HCT116 (cell line): Measurements from ENCODE around the gene CMPK2. TPM values are rescaled to one million over a fixed set of nuclear protein-coding genes. Genes with fewer than 3 reads are reported as not detected.

Experiments
- ATAC-seq: fragments of 200-7000 bp; cut with Tn5 transposase; 2 replicates; pipeline ENCODE4 v1.9.1; 2020; ENCODE audit warnings: mild to moderate bottlenecking, moderate library complexity
- BruUV-seq: library from RNA; stranded (reverse); fragments of 400-500 nt; replicated peaks from 2 replicates; lab custom pipeline; 2021; lab: Mats Ljungman, UMichigan
- CTCF ChIA-PET: fragments of 300-600 bp; sonication (Branson Sonifier 250); formaldehyde crosslinking; loops from one replicate; lab custom pipeline; 2021; ENCODE audit warnings: antibody characterized with exemption; lab: Charles Lee
- POLR2A ChIA-PET: fragments of 300-600, 350-600 bp; sonication (Branson Sonifier 250); formaldehyde crosslinking; loops from one replicate; lab custom pipeline; 2021; ENCODE audit warnings: antibody characterized with exemption; lab: Charles Lee
- RAD21 ChIA-PET, 2 experiments: fragments of 300-600 bp; sonication (Branson Sonifier 250); formaldehyde crosslinking; loops; one replicate each; lab custom pipeline; 2023; ENCODE audit warnings: low total read pairs in 2 of 2; ENCODE audit not compliant: uncharacterized antibody in 2 of 2, unreplicated experiment in 2 of 2, low non-redundant PET in 1 of 2; lab: Charles Lee
- DNase-seq: peaks from one replicate; pipeline ENCODE4 v3.0.0-alpha.2; 2010; ENCODE audit warnings: low read depth, low spot score
- H2AFZ ChIP-seq: fragments of 200-600 bp; shearing (Covaris generic), sonication (generic); 2 replicates; pipeline ENCODE4 v1.6.1; 2017; ENCODE audit warnings: low read depth, mixed run types, mixed read lengths, antibody characterized with exemption, low read length; ENCODE audit not compliant: poor library complexity, severe bottlenecking
- H3K27ac ChIP-seq: 2 replicates; pipeline ENCODE4 v1.5.1; 2012; ENCODE audit warnings: low read depth, low read length
- H3K27me3 ChIP-seq: fragments of 200-600 bp; sonication (generic); 2 replicates; pipeline ENCODE4 v1.6.1; 2016; ENCODE audit warnings: mixed run types, low read length, mixed read lengths; ENCODE audit not compliant: insufficient read depth
- H3K36me3 ChIP-seq, 2 experiments: fragments of 200-500 bp in 1 of 2; fragments of 200-600 bp in 1 of 2; sonication (Bioruptor generic) in 1 of 2; sonication (generic) in 1 of 2; 2 replicates each; pipeline versions ENCODE4 v1.5.1 to v1.6.1; 2014 to 2016; ENCODE audit warnings: low read length in 2 of 2, inconsistent platforms in 1 of 2, mixed read lengths in 1 of 2, mixed run types in 1 of 2; ENCODE audit not compliant: insufficient read depth in 2 of 2, control insufficient read depth in 1 of 2
- H3K4me1 ChIP-seq, 2 experiments: fragments of 200-600 bp in 1 of 2; sonication (generic) in 1 of 2; 2 replicates each; pipeline versions ENCODE4 v1.5.1 to v1.6.1; 2012 to 2017; ENCODE audit warnings: low read length in 2 of 2, inconsistent platforms in 1 of 2, mild to moderate bottlenecking in 1 of 2, mixed read lengths in 1 of 2, mixed run types in 1 of 2, moderate library complexity in 1 of 2; ENCODE audit not compliant: insufficient read depth in 2 of 2, control insufficient read depth in 1 of 2
- H3K4me2 ChIP-seq: fragments of 200-600 bp; sonication (generic); 2 replicates; pipeline ENCODE4 v1.6.1; 2017; ENCODE audit warnings: mixed run types, low read length, mixed read lengths
- H3K4me3 ChIP-seq, 2 experiments: fragments of 200-600 bp in 1 of 2; sonication (generic) in 1 of 2; replicated peaks in 1 of 2; 2 replicates each; pipeline ENCODE4 v1.5.1; 2011 to 2016; ENCODE audit warnings: low read length in 2 of 2, control low read depth in 1 of 2, low read depth in 1 of 2, mild to moderate bottlenecking in 1 of 2, mixed read lengths in 1 of 2, mixed run types in 1 of 2
- H3K79me2 ChIP-seq: fragments of 200-600 bp; sonication (generic); 2 replicates; pipeline ENCODE4 v1.6.1; 2017; ENCODE audit warnings: mild to moderate bottlenecking, mixed run types, low read length, moderate library complexity, mixed read lengths; ENCODE audit not compliant: insufficient read depth
- H3K9ac ChIP-seq: fragments of 200-600 bp; sonication (generic); 2 replicates; pipeline ENCODE4 v1.6.1; 2016; ENCODE audit warnings: low read length, mixed read lengths
- H3K9me2 ChIP-seq: fragments of 200-600 bp; sonication (generic), shearing (Covaris generic); 2 replicates; pipeline ENCODE4 v1.6.1; 2017; ENCODE audit warnings: mixed run types, mild to moderate bottlenecking, moderate library complexity; ENCODE audit not compliant: insufficient read depth
- H3K9me3 ChIP-seq, 2 experiments: fragments of 200-500 bp in 1 of 2; fragments of 200-600 bp in 1 of 2; sonication (Bioruptor generic) in 1 of 2; sonication (generic) in 1 of 2; 2 replicates each; pipeline ENCODE4 v1.6.1; 2014 to 2017; ENCODE audit warnings: low read length in 2 of 2, mixed read lengths in 2 of 2, inconsistent platforms in 1 of 2, low read depth in 1 of 2, mild to moderate bottlenecking in 1 of 2, mixed run types in 1 of 2, moderate library complexity in 1 of 2; ENCODE audit not compliant: control insufficient read depth in 1 of 2, insufficient read depth in 1 of 2
- H4K20me1 ChIP-seq: fragments of 200-600 bp; sonication (generic), shearing (Covaris generic); 2 replicates; pipeline ENCODE4 v1.6.1; 2017; ENCODE audit warnings: mixed run types, mild to moderate bottlenecking, moderate library complexity; ENCODE audit not compliant: insufficient read depth
- EGR1 ChIP-seq: IDR thresholded peaks from 2 replicates; pipeline ENCODE4 v1.6.1; 2012; ENCODE audit warnings: low read depth
- ELF1 ChIP-seq: IDR thresholded peaks from 2 replicates; pipeline ENCODE4 v1.6.1; 2012; ENCODE audit warnings: low read depth, borderline replicate concordance
- EZH2 ChIP-seq: fragments of 200-600 bp; sonication (generic); IDR thresholded peaks from 2 replicates; pipeline ENCODE4 v1.6.1; 2017; ENCODE audit warnings: antibody characterized with exemption, mixed run types
- EZH2phosphoT487 ChIP-seq: fragments of 200-600 bp; IDR thresholded peaks from 2 replicates; pipeline ENCODE4 v1.6.1; 2018; ENCODE audit warnings: antibody characterized with exemption, borderline replicate concordance
- JUND ChIP-seq: IDR thresholded peaks from 2 replicates; pipeline ENCODE4 v1.6.1; 2012
- POLR2A ChIP-seq: IDR thresholded peaks from 2 replicates; pipeline ENCODE4 v1.7.0; 2011; ENCODE audit warnings: borderline replicate concordance; ENCODE audit not compliant: insufficient read depth, insufficient read length; ENCODE audit errors: extremely low read depth
- POLR2AphosphoS5 ChIP-seq: IDR thresholded peaks from 2 replicates; pipeline ENCODE4 v1.6.1; 2011; ENCODE audit warnings: mild to moderate bottlenecking, low read depth, low read length, moderate library complexity
- RAD21 ChIP-seq: IDR thresholded peaks from 2 replicates; pipeline ENCODE4 v1.6.1; 2012; ENCODE audit warnings: low read depth, mild to moderate bottlenecking
- REST ChIP-seq: IDR thresholded peaks from 2 replicates; pipeline ENCODE4 v1.6.1; 2012; ENCODE audit warnings: low read depth
- SIN3A ChIP-seq: IDR thresholded peaks from 2 replicates; pipeline ENCODE4 v1.6.1; 2012; ENCODE audit warnings: low read depth
- SP1 ChIP-seq: IDR thresholded peaks from 2 replicates; pipeline ENCODE4 v1.6.1; 2012; ENCODE audit warnings: low read depth
- TCF7L2 ChIP-seq: IDR thresholded peaks from 2 replicates; pipeline ENCODE4 v1.7.0; 2011; ENCODE audit warnings: borderline replicate concordance, inconsistent platforms; ENCODE audit not compliant: insufficient read depth, insufficient read length; ENCODE audit errors: extremely low read depth
- ZBTB33 ChIP-seq: IDR thresholded peaks from 2 replicates; pipeline ENCODE4 v1.6.1; 2011; ENCODE audit warnings: mild to moderate bottlenecking, low read length, moderate library complexity; ENCODE audit not compliant: insufficient replicate concordance; ENCODE audit errors: extremely low read depth
- ZFX ChIP-seq: fragments of 450-650 bp; IDR thresholded peaks from 2 replicates; pipeline ENCODE4 v1.6.1; 2017
- ZNF274 ChIP-seq: fragments of 200-500 bp; sonication (Bioruptor generic); IDR thresholded peaks from 2 replicates; pipeline ENCODE4 v1.6.1; 2014; ENCODE audit warnings: mild to moderate bottlenecking, low read depth, low read length, inconsistent platforms
- intact Hi-C: fragments of 100-400 bp; cut with micrococcal nuclease; formaldehyde crosslinking; loops from 2 replicates; pipeline ENCODE4 v1.10.0; 2022
- total RNA-seq: library from RNA; stranded (reverse); gene quantifications from one replicate; pipeline ENCODE4 v1.2.1, GENCODE V29; 2021; ENCODE audit not compliant: unreplicated experiment

The CMPK2 gene
- total RNA-seq, 1 experiment from 2014 or later, result 1.5 TPM

GRCh38 chr2:6881516-6881915, 15.8 kb upstream of the CMPK2 start:
- BruUV-seq, result no TSS peak
- POLR2A ChIA-PET, result no interaction called here

GRCh38 chr2:6881046-6881445, 15.3 kb upstream of the CMPK2 start:
- Histone ChIP-seq H3K36me3 (no peaks in the 10 kb centered on the region), H3K4me3 (no peak overlapping the region), H3K27me3 (peaks cover 19% of the 10 kb centered on the region; the same call in 1 of the 2 replicates), H2AFZ (no peak overlapping the region)
- intact Hi-C loops, result no loop called here
- POLR2A ChIA-PET, result no interaction called here
- no peak for TF ChIP-seq POLR2A
- no peak for TF ChIP-seq EZH2phosphoT487
- TF ChIP-seq TCF7L2, result no peak
- TF ChIP-seq ELF1, result no peak
- no peak for TF ChIP-seq EGR1
- no peak for TF ChIP-seq ZBTB33
- no peak for TF ChIP-seq SP1
- TF ChIP-seq ZNF274, result no peak
- no peak for TF ChIP-seq REST
- no peak for TF ChIP-seq RAD21
- no peak for TF ChIP-seq EZH2
- TF ChIP-seq JUND, result no peak
- TF ChIP-seq POLR2AphosphoS5, result no peak
- TF ChIP-seq, all 23 proteins: peak for 0
- no TSS peak for BruUV-seq
- ChIA-PET CTCF (no interaction called here), RAD21 (no interaction called here)
- no peak for DNase-seq
- H3K4me1 ChIP-seq, result peaks cover 0 to 10% of the 10 kb centered on the region in 2 experiments; a peak in 1 of 4 replicates
- H3K79me2 ChIP-seq, result no peaks in the 10 kb centered on the region
- H3K4me2 ChIP-seq, result no peak overlapping the region
- no peaks in the 10 kb centered on the region for H3K9me2 ChIP-seq
- no peak overlapping the region for H3K27ac ChIP-seq
- no peaks in the 10 kb centered on the region for H3K9me3 ChIP-seq
- H4K20me1 ChIP-seq, result no peaks in the 10 kb centered on the region
- H3K9ac ChIP-seq, result no peak overlapping the region
- no peak for ATAC-seq

More at GRCh38 chr2:6881516-6881915, 15.8 kb upstream of the CMPK2 start:
- peaks cover 19% of the 10 kb centered on the region; the same call in 1 of the 2 replicates for H3K27me3 ChIP-seq
- intact Hi-C loops, result no loop called here
- no peak overlapping the region for H2AFZ ChIP-seq
- no peak overlapping the region for H3K27ac ChIP-seq
- ATAC-seq, result no peak
- TF ChIP-seq SIN3A (no peak), EZH2 (no peak), POLR2AphosphoS5 (no peak), ZFX (no peak)
- TF ChIP-seq, all 23 proteins: peak for 0
- H3K36me3 ChIP-seq, result no peaks in the 10 kb centered on the region
- H3K79me2 ChIP-seq, result no peaks in the 10 kb centered on the region
- RAD21 ChIA-PET, result no interaction called here
- H3K9me3 ChIP-seq, result no peaks in the 10 kb centered on the region
- H3K9me2 ChIP-seq, result no peaks in the 10 kb centered on the region
- DNase-seq, result no peak
- peaks cover 0 to 10% of the 10 kb centered on the region in 2 experiments; a peak in 1 of 4 replicates for H3K4me1 ChIP-seq
- no peak overlapping the region for H3K9ac ChIP-seq
- no peak overlapping the region for H3K4me2 ChIP-seq
- CTCF ChIA-PET, result no interaction called here
- no peak overlapping the region for H3K4me3 ChIP-seq
- H4K20me1 ChIP-seq, result no peaks in the 10 kb centered on the region
